Nephron progenitor cell (in vitro differentiated cells): ENCODE results near the gene OSBPL2.

ENCODE experiments used
- DNase-seq: peaks from one replicate; pipeline ENCODE4 v3.0.0; 2021
- H3K27ac Mint-ChIP-seq: 2 replicates; pipeline ENCODE4 v1.8.0; 2021; ENCODE audit warnings: mild to moderate bottlenecking, moderate library complexity, mixed read lengths
- H3K27me3 Mint-ChIP-seq: 2 replicates; pipeline ENCODE4 v1.8.0; 2021; ENCODE audit warnings: mild to moderate bottlenecking, low read depth, mixed read lengths; ENCODE audit not compliant: poor library complexity
- H3K36me3 Mint-ChIP-seq: 2 replicates; pipeline ENCODE4 v1.8.0; 2021; ENCODE audit warnings: low read depth, mixed read lengths
- H3K4me1 Mint-ChIP-seq: 2 replicates; pipeline ENCODE4 v1.8.0; 2021; ENCODE audit warnings: mixed read lengths
- H3K4me3 Mint-ChIP-seq: 2 replicates; pipeline ENCODE4 v1.8.0; 2021; ENCODE audit warnings: mild to moderate bottlenecking, moderate library complexity, mixed read lengths
- H3K9me3 Mint-ChIP-seq: 2 replicates; pipeline ENCODE4 v1.8.0; 2021; ENCODE audit warnings: mild to moderate bottlenecking, moderate library complexity, mixed read lengths
- CTCF ChIP-seq: fragments of 200-600 bp; sonication (generic); IDR thresholded peaks from 2 replicates; pipeline ENCODE4 v1.5.0; 2021; ENCODE audit warnings: antibody characterized with exemption

The OSBPL2 gene

GRCh38 chr20:62255976-62256375, 17.7 kb downstream of the OSBPL2 start:
- TF ChIP-seq CTCF: no peak
- no peak overlapping the region for H3K27ac Mint-ChIP-seq
- H3K27me3 Mint-ChIP-seq: no peaks in the 10 kb centered on the region
- no peak overlapping the region for H3K4me3 Mint-ChIP-seq
- H3K9me3 Mint-ChIP-seq: no peaks in the 10 kb centered on the region
- H3K36me3 Mint-ChIP-seq: peaks cover 38% of the 10 kb centered on the region
- DNase-seq: no peak
- H3K4me1 Mint-ChIP-seq: peaks cover 18% of the 10 kb centered on the region

GRCh38 chr20:62258499-62259293, 20.4 kb downstream of the OSBPL2 start:
- H3K36me3 Mint-ChIP-seq: peaks cover 51% of the 10 kb centered on the region
- H3K4me1 Mint-ChIP-seq: peaks cover 18% of the 10 kb centered on the region

GRCh38 chr20:62259294-62259565, 20.9 kb downstream of the OSBPL2 start:
- Mint-ChIP-seq H3K4me3 (no peak overlapping the region), H3K9me3 (no peaks in the 10 kb centered on the region), H3K27ac (no peak overlapping the region), H3K4me1 (peaks cover 13% of the 10 kb centered on the region), H3K27me3 (no peaks in the 10 kb centered on the region), H3K36me3 (peaks cover 57% of the 10 kb centered on the region)
- no peak for DNase-seq
- no peak for TF ChIP-seq CTCF

More at GRCh38 chr20:62258499-62259293, 20.4 kb downstream of the OSBPL2 start:
- H3K4me3 Mint-ChIP-seq: no peak overlapping the region
- no peak overlapping the region for H3K27ac Mint-ChIP-seq
- no peak for DNase-seq
- TF ChIP-seq CTCF: no peak
- no peaks in the 10 kb centered on the region for H3K9me3 Mint-ChIP-seq
- H3K27me3 Mint-ChIP-seq: no peaks in the 10 kb centered on the region

- Mint-ChIP-seq H3K36me3 (peaks cover 70% of the 10 kb centered on the region), H3K4me3 (no peak overlapping the region), H3K9me3 (peaks cover 17% of the 10 kb centered on the region), H3K27me3 (no peaks in the 10 kb centered on the region), H3K27ac (no peak overlapping the region), H3K4me1 (peaks cover 4% of the 10 kb centered on the region)
- TF ChIP-seq CTCF: no peak
- no peak for DNase-seq
These were observed 23.7 kb downstream of the OSBPL2 start for GRCh38 chr20:62262064-62262463.

GRCh38 chr20:62263396-62263795, 25.1 kb downstream of the OSBPL2 start:
- Mint-ChIP-seq H3K4me1 (peaks cover 8% of the 10 kb centered on the region), H3K9me3 (peaks cover 17% of the 10 kb centered on the region), H3K4me3 (no peak overlapping the region), H3K36me3 (peaks cover 73% of the 10 kb centered on the region), H3K27ac (no peak overlapping the region), H3K27me3 (no peaks in the 10 kb centered on the region)
- no peak for DNase-seq
- TF ChIP-seq CTCF: no peak

GRCh38 chr20:62265365-62265764, 27.0 kb downstream of the OSBPL2 start:
- Mint-ChIP-seq H3K4me3 (no peak overlapping the region), H3K27ac (no peak overlapping the region), H3K9me3 (peaks cover 17% of the 10 kb centered on the region), H3K27me3 (no peaks in the 10 kb centered on the region), H3K36me3 (peaks cover 68% of the 10 kb centered on the region), H3K4me1 (peaks cover 11% of the 10 kb centered on the region)
- DNase-seq: no peak
- no peak for TF ChIP-seq CTCF
